Measurements from ENCODE around the gene TANGO2. TPM values are rescaled to one million over a fixed set of nuclear protein-coding genes. Genes with fewer than 3 reads are reported as not detected.

The TANGO2 gene
- total and polyA plus RNA-seq, 4 donors = 20.7 to 48.8 (median 34.1) TPM

- DNase-seq (no peak), ATAC-seq (ENCODE audit: insufficient read depth, low FRiP score) (no peak)
- Histone ChIP-seq H3K9ac (ENCODE audit: insufficient read depth in 1 of 2, low read length in 2 of 2) (no peak overlapping the region), H3K27ac (ENCODE audit: low read depth in 1 of 2, low read length in 1 of 2) (no peak overlapping the region), H3K4me1 (ENCODE audit: control insufficient read depth in 5 of 5, insufficient read depth in 5 of 5, low read length in 5 of 5) (no peaks in the 10 kb centered on the region), H3K36me3 (ENCODE audit: control insufficient read depth in 4 of 4, insufficient read depth in 4 of 4, low read length in 4 of 4) (peaks cover 7 to 90% (median 34%) of the 10 kb centered on the region in 4 donors), H3K4me3 (no peak overlapping the region), H3K9me3 (ENCODE audit: control insufficient read depth in 4 of 4, insufficient read depth in 3 of 4, low read length in 3 of 4) (no peaks in the 10 kb centered on the region), H3K27me3 (ENCODE audit: control insufficient read depth in 3 of 3, insufficient read depth in 3 of 3, low read length in 2 of 3) (no peaks in the 10 kb centered on the region)
- 89 to 94% methylated on average over 23 of the region's 23 CpGs for WGBS, 2 donors
- no peak for TF ChIP-seq CTCF (IDR thresholded peaks at IDR 0.05; ENCODE audit: control extremely low read depth, extremely low read depth)
Measured at GRCh38 chr22:20109411-20110358, 88.8 kb downstream of the TANGO2 start.

- ATAC-seq (ENCODE audit: insufficient read depth, low FRiP score) (no peak), DNase-seq (no peak)
- Histone ChIP-seq H3K4me3 (no peak overlapping the region), H3K9ac (ENCODE audit: insufficient read depth in 1 of 2, low read length in 2 of 2) (no peak overlapping the region), H3K9me3 (ENCODE audit: control insufficient read depth in 4 of 4, insufficient read depth in 3 of 4, low read length in 3 of 4) (no peaks in the 10 kb centered on the region), H3K27me3 (ENCODE audit: control insufficient read depth in 3 of 3, insufficient read depth in 3 of 3, low read length in 2 of 3) (no peaks in the 10 kb centered on the region), H3K27ac (ENCODE audit: low read depth in 1 of 2, low read length in 1 of 2) (no peak overlapping the region), H3K36me3 (ENCODE audit: control insufficient read depth in 4 of 4, insufficient read depth in 4 of 4, low read length in 4 of 4) (peaks cover 7 to 85% (median 30%) of the 10 kb centered on the region in 4 donors), H3K4me1 (ENCODE audit: control insufficient read depth in 5 of 5, insufficient read depth in 5 of 5, low read length in 5 of 5) (peaks cover 0 to under 1% (median 0%) of the 10 kb centered on the region in 5 donors)
- 92 to 93% methylated on average over 9 of the region's 9 CpGs for WGBS, 2 donors
- TF ChIP-seq CTCF (IDR thresholded peaks at IDR 0.05; ENCODE audit: control extremely low read depth, extremely low read depth) = no peak
Measured at GRCh38 chr22:20110359-20110985, 89.6 kb downstream of the TANGO2 start.

- Histone ChIP-seq H3K4me1 (ENCODE audit: control insufficient read depth in 5 of 5, insufficient read depth in 5 of 5, low read length in 5 of 5) (peaks cover 0 to 7% (median 0%) of the 10 kb centered on the region in 5 donors), H3K27me3 (ENCODE audit: control insufficient read depth in 3 of 3, insufficient read depth in 3 of 3, low read length in 2 of 3) (no peaks in the 10 kb centered on the region), H3K9me3 (ENCODE audit: control insufficient read depth in 4 of 4, insufficient read depth in 3 of 4, low read length in 3 of 4) (no peaks in the 10 kb centered on the region), H3K27ac (ENCODE audit: low read depth in 1 of 2, low read length in 1 of 2) (no peak overlapping the region), H3K9ac (ENCODE audit: insufficient read depth in 1 of 2, low read length in 2 of 2) (no peak overlapping the region), H3K4me3 (no peak overlapping the region), H3K36me3 (ENCODE audit: control insufficient read depth in 4 of 4, insufficient read depth in 4 of 4, low read length in 4 of 4) (peaks cover 7 to 79% (median 29%) of the 10 kb centered on the region in 4 donors)
- no peak for TF ChIP-seq CTCF (IDR thresholded peaks at IDR 0.05; ENCODE audit: control extremely low read depth, extremely low read depth)
- WGBS, 2 donors = 65 to 66% methylated on average over 14 of the region's 14 CpGs
- DNase-seq (no peak), ATAC-seq (ENCODE audit: insufficient read depth, low FRiP score) (no peak)
Measured at GRCh38 chr22:20111045-20111688, 90.3 kb downstream of the TANGO2 start.
